ENCODE measurements around the gene FBLIM1.

DNA sequence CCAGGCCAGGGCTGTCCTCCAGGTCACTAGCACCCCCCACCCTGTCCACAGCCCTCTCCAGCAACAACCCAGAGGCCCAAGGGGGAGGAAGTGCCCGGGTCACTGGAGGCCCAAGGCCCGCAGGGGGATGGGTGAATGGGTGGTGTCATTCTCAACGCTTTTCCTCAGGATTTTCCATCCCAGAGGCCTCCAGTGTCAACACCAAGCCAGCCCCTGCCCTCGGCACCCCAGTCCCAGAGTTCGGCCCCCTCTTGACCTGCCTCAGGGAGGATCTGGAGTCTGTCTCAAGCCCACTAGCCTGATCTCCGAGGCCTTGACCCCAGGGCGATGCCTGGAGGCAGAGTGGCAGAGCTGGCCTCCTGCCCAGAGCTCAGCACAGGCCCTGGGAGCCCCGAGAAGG lies 11.2 kb upstream of the FBLIM1 start:
- TF ChIP-seq, protein P1, sequence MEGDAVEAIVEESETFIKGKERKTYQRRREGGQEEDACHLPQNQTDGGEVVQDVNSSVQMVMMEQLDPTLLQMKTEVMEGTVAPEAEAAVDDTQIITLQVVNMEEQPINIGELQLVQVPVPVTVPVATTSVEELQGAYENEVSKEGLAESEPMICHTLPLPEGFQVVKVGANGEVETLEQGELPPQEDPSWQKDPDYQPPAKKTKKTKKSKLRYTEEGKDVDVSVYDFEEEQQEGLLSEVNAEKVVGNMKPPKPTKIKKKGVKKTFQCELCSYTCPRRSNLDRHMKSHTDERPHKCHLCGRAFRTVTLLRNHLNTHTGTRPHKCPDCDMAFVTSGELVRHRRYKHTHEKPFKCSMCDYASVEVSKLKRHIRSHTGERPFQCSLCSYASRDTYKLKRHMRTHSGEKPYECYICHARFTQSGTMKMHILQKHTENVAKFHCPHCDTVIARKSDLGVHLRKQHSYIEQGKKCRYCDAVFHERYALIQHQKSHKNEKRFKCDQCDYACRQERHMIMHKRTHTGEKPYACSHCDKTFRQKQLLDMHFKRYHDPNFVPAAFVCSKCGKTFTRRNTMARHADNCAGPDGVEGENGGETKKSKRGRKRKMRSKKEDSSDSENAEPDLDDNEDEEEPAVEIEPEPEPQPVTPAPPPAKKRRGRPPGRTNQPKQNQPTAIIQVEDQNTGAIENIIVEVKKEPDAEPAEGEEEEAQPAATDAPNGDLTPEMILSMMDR (IDR thresholded peaks at IDR 0.05), result no peak
- no peak for TF ChIP-seq POLR2A (IDR thresholded peaks at IDR 0.05)
- TF ChIP-seq EP300 (IDR thresholded peaks at IDR 0.05), result no peak

Measured in stomach (tissue), 4 donors.